WTC11 (cell line): ENCODE data around the gene OLFM3. TPM values are rescaled to one million over a fixed set of nuclear protein-coding genes. Genes with fewer than 3 reads are reported as not detected.

Experiments used
- AFF4 ChIP-seq: sonication (generic); formaldehyde crosslinking; IDR thresholded peaks from 2 replicates; pipeline ENCODE4 v1.8.1; 2023; ENCODE audit warnings: mild to moderate bottlenecking, missing genetic modification reagents, borderline replicate concordance
- CREB1 ChIP-seq: sonication (generic); formaldehyde crosslinking; IDR thresholded peaks from 2 replicates; pipeline ENCODE4 v1.8.0; 2023; ENCODE audit warnings: mild to moderate bottlenecking, missing genetic modification reagents
- CREM ChIP-seq: sonication (generic); formaldehyde crosslinking; IDR thresholded peaks from 2 replicates; pipeline ENCODE4 v1.8.1; 2022; ENCODE audit warnings: mild to moderate bottlenecking, missing genetic modification reagents, moderate library complexity
- FOXJ3 ChIP-seq: sonication (generic); formaldehyde crosslinking; IDR thresholded peaks from 2 replicates; pipeline ENCODE4 v1.9.0; 2021; ENCODE audit warnings: missing genetic modification reagents, mild to moderate bottlenecking, borderline replicate concordance
- JAZF1 ChIP-seq: fragments of 250-450 bp; sonication (Bioruptor Pico); IDR thresholded peaks from 2 replicates; pipeline ENCODE4 v1.9.0; 2021; ENCODE audit warnings: moderate library complexity, mild to moderate bottlenecking, inconsistent platforms
- JUN ChIP-seq: sonication (generic); formaldehyde crosslinking; IDR thresholded peaks from 2 replicates; pipeline ENCODE4 v1.8.0; 2023; ENCODE audit warnings: mild to moderate bottlenecking, missing genetic modification reagents
- KAT7 ChIP-seq: sonication (generic); formaldehyde crosslinking; IDR thresholded peaks from 2 replicates; pipeline ENCODE4 v1.8.1; 2023; ENCODE audit warnings: missing genetic modification reagents, mild to moderate bottlenecking, borderline replicate concordance
- MYBL2 ChIP-seq: sonication (generic); formaldehyde crosslinking; IDR thresholded peaks from 2 replicates; pipeline ENCODE4 v1.8.1; 2023; ENCODE audit warnings: mild to moderate bottlenecking, moderate library complexity, missing genetic modification reagents
- NR2C2 ChIP-seq: sonication (generic); formaldehyde crosslinking; IDR thresholded peaks from 2 replicates; pipeline ENCODE4 v1.8.0; 2022; ENCODE audit warnings: mild to moderate bottlenecking, missing genetic modification reagents
- SP1 ChIP-seq: sonication (generic); formaldehyde crosslinking; conservative IDR thresholded peaks from 2 replicates; pipeline ENCODE4 v1.8.1; 2022; ENCODE audit warnings: missing genetic modification reagents
- TEAD1 ChIP-seq: sonication (generic); formaldehyde crosslinking; IDR thresholded peaks from 2 replicates; pipeline ENCODE4 v1.8.0; 2022; ENCODE audit warnings: mild to moderate bottlenecking, missing genetic modification reagents
- USF1 ChIP-seq: sonication (generic); formaldehyde crosslinking; IDR thresholded peaks from 2 replicates; pipeline ENCODE4 v1.8.0; 2022; ENCODE audit warnings: mild to moderate bottlenecking, missing genetic modification reagents
- USF2 ChIP-seq: sonication (generic); formaldehyde crosslinking; IDR thresholded peaks from 2 replicates; pipeline ENCODE4 v1.8.1; 2023; ENCODE audit warnings: mild to moderate bottlenecking, missing genetic modification reagents, moderate library complexity
- ZMAT4 ChIP-seq: fragments of 250-450 bp; sonication (Bioruptor Pico); IDR thresholded peaks from 2 replicates; pipeline ENCODE4 v1.9.0; 2021; ENCODE audit warnings: mild to moderate bottlenecking
- ZNF281 ChIP-seq: sonication (generic); formaldehyde crosslinking; IDR thresholded peaks from 2 replicates; pipeline ENCODE4 v1.8.0; 2023; ENCODE audit warnings: mild to moderate bottlenecking, missing genetic modification reagents
- ZNF396 ChIP-seq: fragments of 250-450 bp; sonication (Bioruptor Pico); IDR thresholded peaks from 2 replicates; pipeline ENCODE4 v1.8.0; 2021; ENCODE audit warnings: mild to moderate bottlenecking, moderate library complexity, borderline replicate concordance
- ZNF425 ChIP-seq: fragments of 250-450 bp; sonication (Bioruptor Pico); conservative IDR thresholded peaks from 2 replicates; pipeline ENCODE4 v1.9.0; 2021; ENCODE audit warnings: mild to moderate bottlenecking
- ZSCAN18 ChIP-seq: fragments of 250-450 bp; sonication (Bioruptor Pico); IDR thresholded peaks from 2 replicates; pipeline ENCODE4 v2.1.2; 2022; ENCODE audit warnings: mild to moderate bottlenecking, moderate library complexity
- total RNA-seq: library from RNA; stranded (reverse); gene quantifications from 3 replicates; pipeline ENCODE4 v1.2.3, GENCODE V29; 2021
- TF ChIP-seq, protein P1 (sequence below): fragments of 200-600 bp; IDR thresholded peaks from 2 replicates; pipeline ENCODE4 v1.8.0; 2022; ENCODE audit warnings: antibody characterized with exemption
- TF ChIP-seq, protein P2 (sequence below): sonication (generic); formaldehyde crosslinking; IDR thresholded peaks from 2 replicates; pipeline ENCODE4 v1.8.1; 2022; ENCODE audit warnings: mild to moderate bottlenecking, moderate library complexity, missing genetic modification reagents
- TF ChIP-seq, protein P3 (sequence below): sonication (generic); formaldehyde crosslinking; IDR thresholded peaks from 2 replicates; pipeline ENCODE4 v1.8.1; 2023; ENCODE audit warnings: mild to moderate bottlenecking, moderate library complexity, missing genetic modification reagents

The OLFM3 gene
- total RNA-seq, 1 experiment from 2014 or later, result 0.37 TPM

DNA sequence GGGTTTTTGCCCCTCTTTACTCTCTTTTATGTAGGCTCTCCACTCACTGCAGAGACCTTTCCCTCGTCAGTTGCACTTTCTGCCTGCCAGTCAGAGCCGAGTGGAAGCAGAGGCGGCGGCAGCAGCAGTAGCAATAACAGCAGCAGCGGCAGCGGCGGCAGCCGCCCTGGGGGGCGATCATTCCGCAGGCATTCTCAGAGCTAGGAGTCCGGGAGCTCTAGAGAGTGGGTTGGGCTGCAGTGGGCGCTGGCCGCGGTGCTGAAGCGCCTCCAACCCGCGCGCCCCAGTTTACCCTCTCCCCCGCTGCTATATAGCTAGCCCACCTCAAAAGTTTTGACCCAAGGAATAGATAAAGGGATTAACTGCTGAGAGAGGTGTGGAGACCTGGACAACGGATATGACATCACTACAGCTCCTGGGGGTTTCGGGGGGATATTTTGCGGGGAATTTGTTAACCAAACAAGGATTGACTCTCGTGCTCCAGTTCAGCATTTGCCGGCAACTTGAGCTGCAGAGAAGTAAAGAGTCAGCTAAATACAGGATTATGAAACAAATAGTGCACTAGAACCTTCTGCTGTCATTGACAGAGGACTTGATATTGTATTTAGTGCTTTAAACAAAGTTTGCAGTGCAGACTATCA lies at the start of gene OLFM3 (continued):
- no peak for TF ChIP-seq ZSCAN18 (CRISPR knock-in tag)
- TF ChIP-seq JUN, result no peak
- TF ChIP-seq, protein P1, sequence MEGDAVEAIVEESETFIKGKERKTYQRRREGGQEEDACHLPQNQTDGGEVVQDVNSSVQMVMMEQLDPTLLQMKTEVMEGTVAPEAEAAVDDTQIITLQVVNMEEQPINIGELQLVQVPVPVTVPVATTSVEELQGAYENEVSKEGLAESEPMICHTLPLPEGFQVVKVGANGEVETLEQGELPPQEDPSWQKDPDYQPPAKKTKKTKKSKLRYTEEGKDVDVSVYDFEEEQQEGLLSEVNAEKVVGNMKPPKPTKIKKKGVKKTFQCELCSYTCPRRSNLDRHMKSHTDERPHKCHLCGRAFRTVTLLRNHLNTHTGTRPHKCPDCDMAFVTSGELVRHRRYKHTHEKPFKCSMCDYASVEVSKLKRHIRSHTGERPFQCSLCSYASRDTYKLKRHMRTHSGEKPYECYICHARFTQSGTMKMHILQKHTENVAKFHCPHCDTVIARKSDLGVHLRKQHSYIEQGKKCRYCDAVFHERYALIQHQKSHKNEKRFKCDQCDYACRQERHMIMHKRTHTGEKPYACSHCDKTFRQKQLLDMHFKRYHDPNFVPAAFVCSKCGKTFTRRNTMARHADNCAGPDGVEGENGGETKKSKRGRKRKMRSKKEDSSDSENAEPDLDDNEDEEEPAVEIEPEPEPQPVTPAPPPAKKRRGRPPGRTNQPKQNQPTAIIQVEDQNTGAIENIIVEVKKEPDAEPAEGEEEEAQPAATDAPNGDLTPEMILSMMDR, result no peak
- TF ChIP-seq, protein P2, sequence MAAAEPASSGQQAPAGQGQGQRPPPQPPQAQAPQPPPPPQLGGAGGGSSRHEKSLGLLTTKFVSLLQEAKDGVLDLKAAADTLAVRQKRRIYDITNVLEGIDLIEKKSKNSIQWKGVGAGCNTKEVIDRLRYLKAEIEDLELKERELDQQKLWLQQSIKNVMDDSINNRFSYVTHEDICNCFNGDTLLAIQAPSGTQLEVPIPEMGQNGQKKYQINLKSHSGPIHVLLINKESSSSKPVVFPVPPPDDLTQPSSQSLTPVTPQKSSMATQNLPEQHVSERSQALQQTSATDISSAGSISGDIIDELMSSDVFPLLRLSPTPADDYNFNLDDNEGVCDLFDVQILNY, result no peak
- TF ChIP-seq ZMAT4 (CRISPR knock-in tag), result no peak
- 0 out of 2 replicates have a peak, but pooled peaks have one; percentile 67 for TF ChIP-seq CREM (CRISPR knock-in tag)
- 0 out of 2 replicates have a peak, but pooled peaks have one; percentile 70 for TF ChIP-seq ZNF281 (CRISPR knock-in tag)
- TF ChIP-seq USF1 (CRISPR knock-in tag), result 0 out of 2 replicates have a peak, but pooled peaks have one; percentile 45
- TF ChIP-seq ZNF425 (CRISPR knock-in tag), result no peak
- no peak; the same call in 1 of the 2 replicates for TF ChIP-seq SP1 (CRISPR knock-in tag)
- no peak for TF ChIP-seq ZNF396 (CRISPR knock-in tag)
- no peak for TF ChIP-seq NR2C2
- TF ChIP-seq MYBL2, result 0 out of 2 replicates have a peak, but pooled peaks have one; percentile 38
- TF ChIP-seq CREB1 (CRISPR knock-in tag), result 0 out of 2 replicates have a peak, but pooled peaks have one; percentile 59
- TF ChIP-seq FOXJ3 (CRISPR knock-in tag), result no peak
- TF ChIP-seq TEAD1 (CRISPR knock-in tag), result peak; percentile 90
- TF ChIP-seq JAZF1, result no peak
- no peak for TF ChIP-seq USF2 (CRISPR knock-in tag)
- TF ChIP-seq KAT7, result no peak
- TF ChIP-seq AFF4 (CRISPR knock-in tag), result no peak
- TF ChIP-seq, protein P3, sequence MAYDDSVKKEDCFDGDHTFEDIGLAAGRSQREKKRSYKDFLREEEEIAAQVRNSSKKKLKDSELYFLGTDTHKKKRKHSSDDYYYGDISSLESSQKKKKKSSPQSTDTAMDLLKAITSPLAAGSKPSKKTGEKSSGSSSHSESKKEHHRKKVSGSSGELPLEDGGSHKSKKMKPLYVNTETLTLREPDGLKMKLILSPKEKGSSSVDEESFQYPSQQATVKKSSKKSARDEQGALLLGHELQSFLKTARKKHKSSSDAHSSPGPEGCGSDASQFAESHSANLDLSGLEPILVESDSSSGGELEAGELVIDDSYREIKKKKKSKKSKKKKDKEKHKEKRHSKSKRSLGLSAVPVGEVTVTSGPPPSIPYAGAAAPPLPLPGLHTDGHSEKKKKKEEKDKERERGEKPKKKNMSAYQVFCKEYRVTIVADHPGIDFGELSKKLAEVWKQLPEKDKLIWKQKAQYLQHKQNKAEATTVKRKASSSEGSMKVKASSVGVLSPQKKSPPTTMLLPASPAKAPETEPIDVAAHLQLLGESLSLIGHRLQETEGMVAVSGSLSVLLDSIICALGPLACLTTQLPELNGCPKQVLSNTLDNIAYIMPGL (CRISPR knock-in tag), result no peak
